BLaER1 (cell line): ENCODE data around the gene CARM1.
"Not testable (repeated sequence)": the region's sequence is repeated elsewhere in the genome, so short reads cannot be mapped to it uniquely, and the experiment has no call there.

Experiments
- H3K27ac ChIP-seq: shearing (Covaris generic); formaldehyde crosslinking; 2 replicates; pipeline ENCODE4 v1.8.1; 2022
- H3K27me3 ChIP-seq: shearing (Covaris generic); formaldehyde crosslinking; 2 replicates; pipeline ENCODE4 v1.8.1; 2022
- H3K36me3 ChIP-seq: shearing (Covaris generic); formaldehyde crosslinking; 2 replicates; pipeline ENCODE4 v1.8.1; 2022
- H3K4me1 ChIP-seq: shearing (Covaris generic); formaldehyde crosslinking; 2 replicates; pipeline ENCODE4 v1.8.1; 2022
- H3K4me2 ChIP-seq: shearing (Covaris generic); formaldehyde crosslinking; 2 replicates; pipeline ENCODE4 v1.8.1; 2022
- H3K4me3 ChIP-seq: shearing (Covaris generic); formaldehyde crosslinking; 2 replicates; pipeline ENCODE4 v1.8.1; 2022
- H3K9ac ChIP-seq: shearing (Covaris generic); formaldehyde crosslinking; 2 replicates; pipeline ENCODE4 v1.8.1; 2022
- H3K9me3 ChIP-seq: shearing (Covaris generic); formaldehyde crosslinking; 2 replicates; pipeline ENCODE4 v1.8.1; 2022
- H4K20me1 ChIP-seq: shearing (Covaris generic); formaldehyde crosslinking; 2 replicates; pipeline ENCODE4 v1.8.1; 2022
- Cebpa-rat ChIP-seq: shearing (Covaris generic); IDR thresholded peaks from 2 replicates; pipeline ENCODE4 v1.8.1; 2022

CARM1 gene

GRCh38 chr19:10924597-10924996, 53.2 kb downstream of the CARM1 start:
- peaks cover 61% of the 10 kb centered on the region for H3K36me3 ChIP-seq
- H3K4me3 ChIP-seq: no peak overlapping the region
- H3K9ac ChIP-seq: no peak overlapping the region
- peaks cover 56% of the 10 kb centered on the region for H4K20me1 ChIP-seq
- no peak overlapping the region for H3K27ac ChIP-seq
- no peak overlapping the region for H3K4me2 ChIP-seq
- H3K4me1 ChIP-seq: peaks cover 17% of the 10 kb centered on the region
- no peaks in the 10 kb centered on the region for H3K27me3 ChIP-seq
- no peak for TF ChIP-seq Cebpa-rat
- H3K9me3 ChIP-seq: no peaks in the 10 kb centered on the region

GRCh38 chr19:10927730-10928562, 56.6 kb downstream of the CARM1 start:
- H3K4me1 ChIP-seq: peaks cover 26% of the 10 kb centered on the region
- TF ChIP-seq Cebpa-rat: no peak
- H3K9ac ChIP-seq: peak overlapping the region; percentile 94
- H3K27ac ChIP-seq: peak overlapping the region; percentile 90
- no peaks in the 10 kb centered on the region for H3K27me3 ChIP-seq
- H3K4me2 ChIP-seq: peak overlapping the region; percentile 100
- H3K9me3 ChIP-seq: no peaks in the 10 kb centered on the region
- peak overlapping the region; percentile 100 for H3K4me3 ChIP-seq
- H3K36me3 ChIP-seq: peaks cover 51% of the 10 kb centered on the region
- peaks cover 56% of the 10 kb centered on the region for H4K20me1 ChIP-seq

GRCh38 chr19:10928563-10929401, 57.4 kb downstream of the CARM1 start, which contains the start of the genes TIMM29 and YIPF2:
Gene TIMM29 (plus strand): TSS chr19:10928811. CDS start chr19:10928823, 12 bp downstream.
Gene YIPF2 (minus strand): TSS chr19:10928639. CDS start chr19:10928410, 229 bp downstream.
- Histone ChIP-seq H3K9me3 (no peaks in the 10 kb centered on the region), H3K4me3 (peak within 1 kb of the TSS; percentile 100), H3K4me2 (peak within 1 kb of the TSS; percentile 100), H3K36me3 (peaks cover 51% of the 10 kb centered on the region), H4K20me1 (peaks cover 55% of the 10 kb centered on the region), H3K9ac (peak within 1 kb of the TSS; percentile 94), H3K27ac (peak within 1 kb of the TSS; percentile 90), H3K4me1 (peaks cover 26% of the 10 kb centered on the region), H3K27me3 (no peaks in the 10 kb centered on the region)
- no peak for TF ChIP-seq Cebpa-rat

GRCh38 chr19:10929402-10929794, 58.0 kb downstream of the CARM1 start:
- H3K9ac ChIP-seq: peak overlapping the region; percentile 94
- H3K27me3 ChIP-seq: no peaks in the 10 kb centered on the region
- H3K36me3 ChIP-seq: peaks cover 46% of the 10 kb centered on the region
- TF ChIP-seq Cebpa-rat: no peak
- H3K4me2 ChIP-seq: peak overlapping the region; percentile 100
- peak overlapping the region; percentile 100 for H3K4me3 ChIP-seq
- H3K27ac ChIP-seq: peak overlapping the region; percentile 90
- no peaks in the 10 kb centered on the region for H3K9me3 ChIP-seq
- H3K4me1 ChIP-seq: peaks cover 26% of the 10 kb centered on the region
- H4K20me1 ChIP-seq: peaks cover 49% of the 10 kb centered on the region

- H3K27ac ChIP-seq: no peak overlapping the region
- H3K4me1 ChIP-seq: peaks cover 22% of the 10 kb centered on the region
- no peak for TF ChIP-seq Cebpa-rat
- peaks cover 41% of the 10 kb centered on the region for H4K20me1 ChIP-seq
- peaks cover 38% of the 10 kb centered on the region for H3K36me3 ChIP-seq
- H3K9me3 ChIP-seq: no peaks in the 10 kb centered on the region
- H3K4me3 ChIP-seq: no peak overlapping the region
- H3K9ac ChIP-seq: 0 out of 2 replicates have a peak overlapping the region, but pooled peaks have one; percentile 22
- no peaks in the 10 kb centered on the region for H3K27me3 ChIP-seq
- H3K4me2 ChIP-seq: no peak overlapping the region
Observed at GRCh38 chr19:10935371-10936059, 64.2 kb downstream of the CARM1 start.

- Histone ChIP-seq H3K27me3 (no peaks in the 10 kb centered on the region), H4K20me1 (peaks cover 32% of the 10 kb centered on the region), H3K36me3 (peaks cover 29% of the 10 kb centered on the region), H3K9ac (no peak overlapping the region), H3K4me3 (no peak overlapping the region), H3K9me3 (no peaks in the 10 kb centered on the region), H3K4me2 (0 out of 2 replicates have a peak overlapping the region, but pooled peaks have one; percentile 28), H3K27ac (no peak overlapping the region), H3K4me1 (peaks cover 32% of the 10 kb centered on the region)
- no peak for TF ChIP-seq Cebpa-rat
Observed at GRCh38 chr19:10936661-10937084, 65.3 kb downstream of the CARM1 start.

GRCh38 chr19:10941649-10942048, 70.3 kb downstream of the CARM1 start:
- peak overlapping the region; percentile 34 for H3K4me2 ChIP-seq
- H3K27ac ChIP-seq: not testable (repeated sequence)

GRCh38 chr19:10943412-10943811, 72.1 kb downstream of the CARM1 start:
- not testable (repeated sequence) for H3K4me3 ChIP-seq, H4K20me1 ChIP-seq, H3K27me3 ChIP-seq, H3K27ac ChIP-seq, H3K4me2 ChIP-seq, H3K9me3 ChIP-seq, H3K9ac ChIP-seq, H3K36me3 ChIP-seq
- H3K4me1 ChIP-seq: peaks cover 64% of the 10 kb centered on the region

More at GRCh38 chr19:10941649-10942048, 70.3 kb downstream of the CARM1 start:
- H3K4me3 ChIP-seq, H3K36me3 ChIP-seq, H3K9me3 ChIP-seq, H3K27me3 ChIP-seq, H4K20me1 ChIP-seq, H3K9ac ChIP-seq: not testable (repeated sequence)
- peaks cover 61% of the 10 kb centered on the region for H3K4me1 ChIP-seq

- 0 out of 2 replicates have a peak overlapping the region, but pooled peaks have one; percentile 9 for H3K4me2 ChIP-seq
- no peaks in the 10 kb centered on the region for H3K36me3 ChIP-seq
- H3K9me3 ChIP-seq: no peaks in the 10 kb centered on the region
- H3K4me3 ChIP-seq: no peak overlapping the region
- no peaks in the 10 kb centered on the region for H4K20me1 ChIP-seq
- no peaks in the 10 kb centered on the region for H3K27me3 ChIP-seq
- TF ChIP-seq Cebpa-rat: no peak
- H3K4me1 ChIP-seq: peaks cover 51% of the 10 kb centered on the region
- H3K9ac ChIP-seq: no peak overlapping the region
- H3K27ac ChIP-seq: no peak overlapping the region
Observed at GRCh38 chr19:10945264-10945663, 73.9 kb downstream of the CARM1 start.
